H1 (cell line): Measurements from ENCODE around the gene BAX. TPM values are rescaled to one million over a fixed set of nuclear protein-coding genes. Genes with fewer than 3 reads are reported as not detected.

Source experiments
- polyA plus RNA-seq, 7 experiments: library from polyadenylated mRNA; depleted of rRNA in 3 of 7; stranded (reverse) in 5 of 7; unstranded in 2 of 7; fragments of >200 nt in 5 of 7; fragments of 200-250 nt in 2 of 7; gene quantifications; 1 replicate in 5 of 7; 2 replicates in 1 of 7; 4 replicates in 1 of 7; pipeline versions ENCODE4 v1.2.1 to v1.2.3, GENCODE V29; 2011 to 2013; ENCODE audit warnings: missing spikeins in 2 of 7, mixed read lengths in 2 of 7
- total RNA-seq: library from RNA; stranded (reverse); fragmentation: NEBNext Ultra II Directional; extraction: Animal tissue kit (Norgen Biotek cat#: 25700); gene quantifications from 2 replicates; pipeline ENCODE4 v1.2.1, GENCODE V29; 2021
- TF ChIP-seq, protein P1 (sequence below): fragments of 300-600 bp; sonication (generic); IDR thresholded peaks from 2 replicates; pipeline ENCODE4 v1.7.1; 2012; ENCODE audit warnings: low read length, moderate library complexity, mild to moderate bottlenecking, inconsistent platforms; ENCODE audit not compliant: insufficient replicate concordance

BAX gene
- total and polyA plus RNA-seq, 2 of the 8 experiments (the other 6 are each of a cell fraction or from before 2014, with no cell fraction given): 257 to 346 TPM

DNA sequence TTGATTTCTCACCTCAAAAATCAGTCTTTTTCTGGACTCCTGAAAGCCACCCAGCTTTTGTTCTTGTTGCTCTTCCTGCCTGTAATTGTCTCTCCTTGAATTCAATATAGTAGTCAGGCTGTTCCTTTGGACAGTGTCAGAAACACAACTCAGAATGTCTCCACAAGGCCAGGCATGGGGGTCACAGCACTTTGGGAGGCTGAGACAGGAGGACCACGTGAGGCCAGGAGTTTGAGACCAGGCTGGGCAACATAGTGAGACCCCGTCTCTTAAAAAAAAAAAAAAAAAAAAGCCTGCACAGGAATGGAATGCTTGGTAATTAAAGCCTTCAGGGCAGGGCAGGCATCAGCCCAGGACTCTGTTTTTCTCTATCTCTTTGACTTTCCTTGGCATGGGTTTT lies 8.9 kb upstream of the BAX start (continued):
- TF ChIP-seq, protein P1, sequence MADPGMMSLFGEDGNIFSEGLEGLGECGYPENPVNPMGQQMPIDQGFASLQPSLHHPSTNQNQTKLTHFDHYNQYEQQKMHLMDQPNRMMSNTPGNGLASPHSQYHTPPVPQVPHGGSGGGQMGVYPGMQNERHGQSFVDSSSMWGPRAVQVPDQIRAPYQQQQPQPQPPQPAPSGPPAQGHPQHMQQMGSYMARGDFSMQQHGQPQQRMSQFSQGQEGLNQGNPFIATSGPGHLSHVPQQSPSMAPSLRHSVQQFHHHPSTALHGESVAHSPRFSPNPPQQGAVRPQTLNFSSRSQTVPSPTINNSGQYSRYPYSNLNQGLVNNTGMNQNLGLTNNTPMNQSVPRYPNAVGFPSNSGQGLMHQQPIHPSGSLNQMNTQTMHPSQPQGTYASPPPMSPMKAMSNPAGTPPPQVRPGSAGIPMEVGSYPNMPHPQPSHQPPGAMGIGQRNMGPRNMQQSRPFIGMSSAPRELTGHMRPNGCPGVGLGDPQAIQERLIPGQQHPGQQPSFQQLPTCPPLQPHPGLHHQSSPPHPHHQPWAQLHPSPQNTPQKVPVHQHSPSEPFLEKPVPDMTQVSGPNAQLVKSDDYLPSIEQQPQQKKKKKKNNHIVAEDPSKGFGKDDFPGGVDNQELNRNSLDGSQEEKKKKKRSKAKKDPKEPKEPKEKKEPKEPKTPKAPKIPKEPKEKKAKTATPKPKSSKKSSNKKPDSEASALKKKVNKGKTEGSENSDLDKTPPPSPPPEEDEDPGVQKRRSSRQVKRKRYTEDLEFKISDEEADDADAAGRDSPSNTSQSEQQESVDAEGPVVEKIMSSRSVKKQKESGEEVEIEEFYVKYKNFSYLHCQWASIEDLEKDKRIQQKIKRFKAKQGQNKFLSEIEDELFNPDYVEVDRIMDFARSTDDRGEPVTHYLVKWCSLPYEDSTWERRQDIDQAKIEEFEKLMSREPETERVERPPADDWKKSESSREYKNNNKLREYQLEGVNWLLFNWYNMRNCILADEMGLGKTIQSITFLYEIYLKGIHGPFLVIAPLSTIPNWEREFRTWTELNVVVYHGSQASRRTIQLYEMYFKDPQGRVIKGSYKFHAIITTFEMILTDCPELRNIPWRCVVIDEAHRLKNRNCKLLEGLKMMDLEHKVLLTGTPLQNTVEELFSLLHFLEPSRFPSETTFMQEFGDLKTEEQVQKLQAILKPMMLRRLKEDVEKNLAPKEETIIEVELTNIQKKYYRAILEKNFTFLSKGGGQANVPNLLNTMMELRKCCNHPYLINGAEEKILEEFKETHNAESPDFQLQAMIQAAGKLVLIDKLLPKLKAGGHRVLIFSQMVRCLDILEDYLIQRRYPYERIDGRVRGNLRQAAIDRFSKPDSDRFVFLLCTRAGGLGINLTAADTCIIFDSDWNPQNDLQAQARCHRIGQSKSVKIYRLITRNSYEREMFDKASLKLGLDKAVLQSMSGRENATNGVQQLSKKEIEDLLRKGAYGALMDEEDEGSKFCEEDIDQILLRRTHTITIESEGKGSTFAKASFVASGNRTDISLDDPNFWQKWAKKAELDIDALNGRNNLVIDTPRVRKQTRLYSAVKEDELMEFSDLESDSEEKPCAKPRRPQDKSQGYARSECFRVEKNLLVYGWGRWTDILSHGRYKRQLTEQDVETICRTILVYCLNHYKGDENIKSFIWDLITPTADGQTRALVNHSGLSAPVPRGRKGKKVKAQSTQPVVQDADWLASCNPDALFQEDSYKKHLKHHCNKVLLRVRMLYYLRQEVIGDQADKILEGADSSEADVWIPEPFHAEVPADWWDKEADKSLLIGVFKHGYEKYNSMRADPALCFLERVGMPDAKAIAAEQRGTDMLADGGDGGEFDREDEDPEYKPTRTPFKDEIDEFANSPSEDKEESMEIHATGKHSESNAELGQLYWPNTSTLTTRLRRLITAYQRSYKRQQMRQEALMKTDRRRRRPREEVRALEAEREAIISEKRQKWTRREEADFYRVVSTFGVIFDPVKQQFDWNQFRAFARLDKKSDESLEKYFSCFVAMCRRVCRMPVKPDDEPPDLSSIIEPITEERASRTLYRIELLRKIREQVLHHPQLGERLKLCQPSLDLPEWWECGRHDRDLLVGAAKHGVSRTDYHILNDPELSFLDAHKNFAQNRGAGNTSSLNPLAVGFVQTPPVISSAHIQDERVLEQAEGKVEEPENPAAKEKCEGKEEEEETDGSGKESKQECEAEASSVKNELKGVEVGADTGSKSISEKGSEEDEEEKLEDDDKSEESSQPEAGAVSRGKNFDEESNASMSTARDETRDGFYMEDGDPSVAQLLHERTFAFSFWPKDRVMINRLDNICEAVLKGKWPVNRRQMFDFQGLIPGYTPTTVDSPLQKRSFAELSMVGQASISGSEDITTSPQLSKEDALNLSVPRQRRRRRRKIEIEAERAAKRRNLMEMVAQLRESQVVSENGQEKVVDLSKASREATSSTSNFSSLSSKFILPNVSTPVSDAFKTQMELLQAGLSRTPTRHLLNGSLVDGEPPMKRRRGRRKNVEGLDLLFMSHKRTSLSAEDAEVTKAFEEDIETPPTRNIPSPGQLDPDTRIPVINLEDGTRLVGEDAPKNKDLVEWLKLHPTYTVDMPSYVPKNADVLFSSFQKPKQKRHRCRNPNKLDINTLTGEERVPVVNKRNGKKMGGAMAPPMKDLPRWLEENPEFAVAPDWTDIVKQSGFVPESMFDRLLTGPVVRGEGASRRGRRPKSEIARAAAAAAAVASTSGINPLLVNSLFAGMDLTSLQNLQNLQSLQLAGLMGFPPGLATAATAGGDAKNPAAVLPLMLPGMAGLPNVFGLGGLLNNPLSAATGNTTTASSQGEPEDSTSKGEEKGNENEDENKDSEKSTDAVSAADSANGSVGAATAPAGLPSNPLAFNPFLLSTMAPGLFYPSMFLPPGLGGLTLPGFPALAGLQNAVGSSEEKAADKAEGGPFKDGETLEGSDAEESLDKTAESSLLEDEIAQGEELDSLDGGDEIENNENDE: no peak
